Transverse colon (tissue), 4 donors: Measurements from ENCODE around the gene CILP2. TPM values are rescaled to one million over a fixed set of nuclear protein-coding genes. Genes with fewer than 3 reads are reported as not detected.
A peak's percentile ranks its signal among the peaks of the same experiment; 100 is the strongest.

Experiments
- DNase-seq: peaks from one replicate; pipeline ENCODE4 v3.0.0-alpha.2; 2019
- H3K27ac ChIP-seq, 4 donors: fragments of 200-600 bp; sonication (generic); 2 replicates each; pipeline ENCODE4 v1.5.1; 2016 to 2018; ENCODE audit warnings: inconsistent platforms in 4 of 4
- H3K27me3 ChIP-seq: fragments of 200-600 bp; sonication (generic); 2 replicates; pipeline ENCODE4 v1.5.1; 2017; ENCODE audit warnings: inconsistent platforms
- H3K36me3 ChIP-seq, 4 donors: fragments of 200-600 bp; sonication (generic); 2 replicates each; pipeline ENCODE4 v1.5.1; 2017 to 2019; ENCODE audit warnings: inconsistent platforms in 4 of 4
- H3K4me1 ChIP-seq, 4 donors: fragments of 200-600 bp; sonication (generic); 2 replicates each; pipeline ENCODE4 v1.5.1; 2017 to 2020; ENCODE audit warnings: inconsistent platforms in 4 of 4
- H3K4me3 ChIP-seq, 4 donors: fragments of 200-600 bp; sonication (generic); 1 replicate in 1 of 4; 2 replicates in 3 of 4; pipeline versions ENCODE4 v1.5.1 to v1.6.1; 2017 to 2019; ENCODE audit warnings: inconsistent platforms in 4 of 4
- H3K9me3 ChIP-seq, 2 donors: fragments of 200-600 bp; sonication (generic); 2 replicates each; pipeline ENCODE4 v1.5.1; 2017 to 2019; ENCODE audit warnings: inconsistent platforms in 2 of 2
- CTCF ChIP-seq, 5 experiments: fragments of 200-600 bp in 3 of 5; fragments of 450-650 bp in 2 of 5; sonication (generic) in 3 of 5; IDR thresholded peaks; 1 replicate in 2 of 5; 2 replicates in 3 of 5; pipeline ENCODE4 v1.5.1; 2016 to 2017; ENCODE audit warnings: antibody characterized with exemption in 5 of 5, inconsistent platforms in 3 of 5, mild to moderate bottlenecking in 2 of 5, moderate library complexity in 1 of 5
- EP300 ChIP-seq: sonication (generic); formaldehyde crosslinking; IDR thresholded peaks from one replicate; pipeline ENCODE4 v1.6.1; 2017; ENCODE audit warnings: antibody characterized with exemption, low read depth
- POLR2A ChIP-seq: fragments of 450-650 bp; IDR thresholded peaks from one replicate; pipeline ENCODE4 v1.6.1; 2016; ENCODE audit warnings: antibody characterized with exemption, mild to moderate bottlenecking, moderate library complexity
- POLR2AphosphoS5 ChIP-seq, 3 donors: sonication (generic); formaldehyde crosslinking; IDR thresholded peaks; one replicate each; pipeline ENCODE4 v1.6.1; 2016; ENCODE audit warnings: antibody characterized with exemption in 3 of 3
- WGBS, 2 donors: methylation state at CpG; one replicate each; pipeline ENCODE4 v1.1.5; 2018; ENCODE audit warnings: low coverage in 1 of 2; 5-methylcytosine and 5-hydroxymethylcytosine counted together
- in situ Hi-C, 4 donors: fragments of 200-750 bp; cut with MboI; loops; one replicate each; pipeline versions ENCODE4 v1.15.0 to v1.15.1; 2017; ENCODE audit warnings: low sequenced_read_pairs in 3 of 4, low pct_ligation_motif_present in 1 of 4, low pct_unique_long_range_greater_than_20kb in 1 of 4
- intact Hi-C: fragments of 100-400 bp; cut with DNase I; formaldehyde crosslinking; loops from one replicate; pipeline ENCODE4 v1.15.1; 2023; ENCODE audit warnings: low total_unique reads
- total RNA-seq, 4 donors: library from RNA; depleted of rRNA; stranded (reverse); fragments of >200 nt; gene quantifications; one replicate each; pipeline ENCODE4 v1.1.0, GENCODE V29; 2016

Gene CILP2
- total RNA-seq, 4 donors from 2014 or later = 0.48 TPM; not detected in 3

GRCh38 chr19:19550972-19551852, 13.1 kb downstream of the CILP2 start:
- no peaks in the 10 kb centered on the region for H3K36me3 ChIP-seq
- DNase-seq = no peak
- no peak overlapping the region for H3K4me3 ChIP-seq
- peaks cover 32% of the 10 kb centered on the region for H3K27me3 ChIP-seq
- TF ChIP-seq POLR2A = no peak
- no peak for TF ChIP-seq CTCF (IDR thresholded peaks at IDR 0.05)
- no peaks in the 10 kb centered on the region for H3K4me1 ChIP-seq
- no peak overlapping the region for H3K27ac ChIP-seq
- intact Hi-C loops (no loop called here), in situ Hi-C loops (no loop called here)
- 83% methylated on average over 9 of the region's 10 CpGs; no CpG with 5 or more reads in 1 of the 2 donors for WGBS, 2 donors
- no peaks in the 10 kb centered on the region for H3K9me3 ChIP-seq

- no peaks in the 10 kb centered on the region for H3K4me1 ChIP-seq
- H3K4me3 ChIP-seq = no peak overlapping the region
- DNase-seq = no peak
- intact Hi-C loops (no loop called here), in situ Hi-C loops (no loop called here)
- 87% methylated on average over 6 of the region's 14 CpGs; no CpG with 5 or more reads in 1 of the 2 donors for WGBS, 2 donors
- H3K9me3 ChIP-seq = no peaks in the 10 kb centered on the region
- H3K36me3 ChIP-seq = no peaks in the 10 kb centered on the region
- H3K27me3 ChIP-seq = peaks cover 28% of the 10 kb centered on the region
- no peak for TF ChIP-seq CTCF (IDR thresholded peaks at IDR 0.05)
- no peak for TF ChIP-seq POLR2A
- no peak overlapping the region for H3K27ac ChIP-seq
Observed at GRCh38 chr19:19551853-19552192, 13.8 kb downstream of the CILP2 start.

GRCh38 chr19:19552798-19553197, 14.7 kb downstream of the CILP2 start:
- Histone ChIP-seq H3K9me3 (no peaks in the 10 kb centered on the region), H3K27me3 (peaks cover 18% of the 10 kb centered on the region), H3K4me1 (no peaks in the 10 kb centered on the region), H3K36me3 (no peaks in the 10 kb centered on the region), H3K27ac (no peak overlapping the region), H3K4me3 (no peak overlapping the region)
- TF ChIP-seq CTCF (IDR thresholded peaks at IDR 0.05) (peak; percentile 38 to 67 (median 60)), POLR2AphosphoS5 (IDR thresholded peaks at IDR 0.05) (no peak)
- 64% methylated on average over 3 of the region's 6 CpGs; no CpG with 5 or more reads in 1 of the 2 donors for WGBS, 2 donors
- in situ Hi-C loops (no loop called here), intact Hi-C loops (no loop called here)
- DNase-seq = peak; percentile 42

- intact Hi-C loops (no loop called here), in situ Hi-C loops (no loop called here)
- Histone ChIP-seq H3K27me3 (peaks cover 10% of the 10 kb centered on the region), H3K36me3 (no peaks in the 10 kb centered on the region), H3K9me3 (no peaks in the 10 kb centered on the region), H3K27ac (no peak overlapping the region), H3K4me1 (no peaks in the 10 kb centered on the region), H3K4me3 (no peak overlapping the region)
- no peak for DNase-seq
- TF ChIP-seq POLR2A (no peak), EP300 (no peak), CTCF (IDR thresholded peaks at IDR 0.05) (no peak), POLR2AphosphoS5 (IDR thresholded peaks at IDR 0.05) (no peak)
- WGBS, 2 donors = 79 to 89% methylated on average over 7 to 10 of the region's 10 CpGs
Observed at GRCh38 chr19:19553670-19554069, 15.6 kb downstream of the CILP2 start.
